Heart left ventricle (tissue), 16 donors: ENCODE measurements around the gene S1PR4. TPM values are rescaled to one million over a fixed set of nuclear protein-coding genes. Genes with fewer than 3 reads are reported as not detected.
A peak's percentile ranks its signal among the peaks of the same experiment; 100 is the strongest.

ENCODE experiments used
- ATAC-seq, 4 donors: fragments of 200-7000 bp; cut with Tn5 transposase; one replicate each; pipeline ENCODE4 v1.9.1; 2020 to 2022; ENCODE audit warnings: moderate library complexity in 4 of 4, mild to moderate bottlenecking in 3 of 4, moderate number of reproducible peaks in 1 of 4
- DNase-seq, 5 donors: peaks; one replicate each; pipeline ENCODE4 v3.0.0-alpha.2; 2020
- H3K27ac ChIP-seq, 12 donors: fragments of 200-600 bp; sonication (generic) in 4 of 12; one replicate each; pipeline versions ENCODE4 v1.5.0 to v1.8.0; 2016 to 2022; ENCODE audit warnings: mild to moderate bottlenecking in 2 of 12
- H3K27me3 ChIP-seq, 9 donors: fragments of 200-600 bp; sonication (generic) in 2 of 9; one replicate each; pipeline versions ENCODE4 v1.5.1 to v1.8.0; 2016 to 2022; ENCODE audit warnings: mild to moderate bottlenecking in 3 of 9
- H3K36me3 ChIP-seq, 9 donors: fragments of 200-600 bp; sonication (generic) in 2 of 9; one replicate each; pipeline versions ENCODE4 v1.5.0 to v1.8.0; 2018 to 2022; ENCODE audit warnings: mild to moderate bottlenecking in 2 of 9
- H3K4me1 ChIP-seq, 12 donors: fragments of 200-600 bp; sonication (generic) in 4 of 12; one replicate each; pipeline versions ENCODE4 v1.5.0 to v1.8.0; 2016 to 2022; ENCODE audit warnings: mild to moderate bottlenecking in 3 of 12
- H3K4me3 ChIP-seq, 12 donors: fragments of 200-600 bp; sonication (generic) in 4 of 12; one replicate each; pipeline versions ENCODE4 v1.5.0 to v1.8.0; 2017 to 2022; ENCODE audit warnings: mild to moderate bottlenecking in 9 of 12, moderate library complexity in 4 of 12
- H3K9me3 ChIP-seq, 12 donors: fragments of 200-600 bp; sonication (generic) in 4 of 12; one replicate each; pipeline versions ENCODE4 v1.5.0 to v1.8.0; 2016 to 2022; ENCODE audit warnings: mild to moderate bottlenecking in 1 of 12
- CTCF ChIP-seq, 12 donors: fragments of 200-600 bp; sonication (generic) in 4 of 12; IDR thresholded peaks; one replicate each; pipeline versions ENCODE4 v1.5.0 to v1.8.0; 2018 to 2022; ENCODE audit warnings: antibody characterized with exemption in 12 of 12, mild to moderate bottlenecking in 5 of 12
- POLR2A ChIP-seq, 2 donors: fragments of 450-650 bp; IDR thresholded peaks; one replicate each; pipeline ENCODE4 v1.6.1; 2017; ENCODE audit warnings: antibody characterized with exemption in 2 of 2, mild to moderate bottlenecking in 2 of 2, moderate library complexity in 2 of 2
- WGBS, 4 donors: extraction: QIAGEN DNeasy Blood & Tissue Kit in 2 of 4; methylation state at CpG; one replicate each; pipeline versions ENCODE4 v1.1.5 to v1.1.7; 2013 to 2018; 5-methylcytosine and 5-hydroxymethylcytosine counted together
- intact Hi-C, 10 donors: fragments of 100-400 bp; cut with DNase I; formaldehyde crosslinking; loops; one replicate each; pipeline versions ENCODE4 v1.11.1 to v1.14.2; 2022
- polyA plus RNA-seq, 2 donors: library from polyadenylated mRNA; stranded (reverse); fragments of 200-250 nt; gene quantifications; one replicate each; pipeline ENCODE4 v1.2.3, GENCODE V29; 2013
- total RNA-seq, 9 donors: library from RNA; depleted of rRNA in 2 of 9; stranded (reverse); fragments of >200 nt in 2 of 9; fragmentation: NEBNext Ultra II Directional in 3 of 9; extraction: Animal tissue kit (Norgen Biotek cat#: 25700) in 3 of 9; gene quantifications; one replicate each; pipeline versions ENCODE4 v1.1.0 to v1.2.4, GENCODE V29; 2016 to 2023
- donor health status: ischemic (EF 13 %, LVEDD 7.1; RV severe dilation, severe dysfunction).
- donor health status: healthy with polysubstance abuse.
- donor health status: DM: no; HTN: yes; CAD: no.
- donor health status: DM: no; HTN: no; CAD: no.
- donor health status: ischemic (EF 25% LVEDD 6.9; RV normal size, moderate dysfunction).
- donor health status: ischemic (EF 25% LVEDD 5.7; RV mildly dilated, moderate dysfunction).
- donor health status: healthy.
- donor health status: DM: yes; HTN: yes; CAD: no.
- donor health status: ischemic (EF 35%, LVEDD 5.7; RV mildly dilated, moderate dysfunction).
- donor health status: nonischemic (EF 11% LVEDD 7.7; RV severe dilation, severe dysfunction).
- donor health status: DM: yes; HTN: yes; CAD: no.
- donor health status: PGD.
- donor health status: ischemic (EF 29% LVEDD 5.4; RV normal size, mild dysfunction).
- donor health status: nonischemic (EF 23%, LVEDD 6.1; RV moderate dilation, normal function).

S1PR4 gene
- total and polyA plus RNA-seq, 11 donors, result 0.35 to 5.5 (median 1.4) TPM

GRCh38 chr19:3210347-3211017 is 31.9 kb downstream of the S1PR4 start:
- H3K9me3 ChIP-seq, result no peaks in the 10 kb centered on the region
- TF ChIP-seq POLR2A (IDR thresholded peaks at IDR 0.05) (no peak), CTCF (IDR thresholded peaks at IDR 0.05) (peak; percentile 33 to 60 (median 50))
- intact Hi-C loops, result no loop called here
- ATAC-seq, result peak in 3 of 4 donors; percentile 63 to 70 (median 64)
- DNase-seq, result peak in 3 of 5 donors; percentile 55 to 80 (median 63)
- peaks cover 0 to 31% (median 24%) of the 10 kb centered on the region in 9 donors for H3K36me3 ChIP-seq
- no peak overlapping the region for H3K4me3 ChIP-seq
- H3K27me3 ChIP-seq, result no peaks in the 10 kb centered on the region
- 44 to 53% (median 44%) methylated on average over 17 to 20 of the region's 20 CpGs for WGBS, 4 donors
- H3K4me1 ChIP-seq, result no peaks in the 10 kb centered on the region
- no peak overlapping the region for H3K27ac ChIP-seq

GRCh38 chr19:3211191-3211590 is 32.6 kb downstream of the S1PR4 start:
- peak in 1 of 5 donors; percentile 16 for DNase-seq
- H3K9me3 ChIP-seq, result no peaks in the 10 kb centered on the region
- no peak for TF ChIP-seq CTCF (IDR thresholded peaks at IDR 0.05)
- TF ChIP-seq POLR2A (IDR thresholded peaks at IDR 0.05), result no peak
- intact Hi-C loops, result no loop called here
- H3K4me1 ChIP-seq, result no peaks in the 10 kb centered on the region
- H3K27me3 ChIP-seq, result no peaks in the 10 kb centered on the region
- ATAC-seq, result peak in 1 of 4 donors; percentile 12
- 48 to 60% (median 54%) methylated on average over 12 of the region's 12 CpGs for WGBS, 4 donors
- H3K27ac ChIP-seq, result no peak overlapping the region
- H3K4me3 ChIP-seq, result no peak overlapping the region
- H3K36me3 ChIP-seq, result peaks cover 0 to 24% (median 19%) of the 10 kb centered on the region in 9 donors

- Histone ChIP-seq H3K27ac (no peak overlapping the region), H3K4me1 (no peaks in the 10 kb centered on the region), H3K27me3 (no peaks in the 10 kb centered on the region), H3K36me3 (peaks cover 0 to 4% (median 0%) of the 10 kb centered on the region in 9 donors), H3K4me3 (no peak overlapping the region), H3K9me3 (peaks cover 0 to 2% (median 0%) of the 10 kb centered on the region in 12 donors)
- no peak for TF ChIP-seq POLR2A (IDR thresholded peaks at IDR 0.05)
- no peak for TF ChIP-seq CTCF (IDR thresholded peaks at IDR 0.05)
- ATAC-seq (no peak), DNase-seq (no peak)
- intact Hi-C loops, result no loop called here
- WGBS, 4 donors, result 92 to 95% (median 93%) methylated on average over 7 of the region's 7 CpGs
Measured at GRCh38 chr19:3213159-3213558, 34.6 kb downstream of the S1PR4 start.

GRCh38 chr19:3216874-3217273 is 38.3 kb downstream of the S1PR4 start:
- no peak for ATAC-seq
- H3K27ac ChIP-seq, result no peak overlapping the region
- H3K36me3 ChIP-seq, result no peaks in the 10 kb centered on the region
- DNase-seq, result no peak
- WGBS, 4 donors, result 84 to 95% (median 84%) methylated on average over 5 of the region's 5 CpGs
- H3K9me3 ChIP-seq, result peaks cover 0 to 2% (median 0%) of the 10 kb centered on the region in 12 donors
- no peak overlapping the region for H3K4me3 ChIP-seq
- peaks cover 0 to 10% (median 0%) of the 10 kb centered on the region in 9 donors for H3K27me3 ChIP-seq
- TF ChIP-seq POLR2A (IDR thresholded peaks at IDR 0.05) (no peak), CTCF (IDR thresholded peaks at IDR 0.05) (no peak)
- intact Hi-C loops, result no loop called here
- no peaks in the 10 kb centered on the region for H3K4me1 ChIP-seq
